DLD1 (cell line): Measurements from ENCODE around the gene CNKSR2.

ENCODE experiments used
- in situ Hi-C: cut with HindIII; loops from 2 replicates; pipeline ENCODE4 v1.10.0; 2017; ENCODE audit warnings: low sequenced_read_pairs

The CNKSR2 gene

DNA sequence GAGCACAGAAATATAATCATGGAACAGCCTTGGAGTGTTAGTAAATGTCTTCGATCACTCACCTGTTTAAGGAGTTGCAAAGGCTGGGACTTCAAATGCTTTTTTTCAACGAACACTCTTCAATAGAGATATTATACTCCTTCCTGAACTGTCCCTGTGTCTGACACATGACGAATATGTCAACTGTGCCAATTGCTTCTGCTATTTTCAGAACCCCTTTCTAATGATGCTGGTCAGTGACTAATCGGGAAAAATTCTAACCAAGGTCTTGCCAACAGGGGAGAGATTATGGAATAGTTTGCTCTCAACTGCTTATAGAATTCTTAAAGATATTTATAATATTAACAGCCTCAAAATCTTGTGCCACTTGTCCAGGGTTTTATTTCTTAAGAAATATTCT is 292.5 kb downstream of the CNKSR2 start:
- in situ Hi-C loops: no loop called here

DNA sequence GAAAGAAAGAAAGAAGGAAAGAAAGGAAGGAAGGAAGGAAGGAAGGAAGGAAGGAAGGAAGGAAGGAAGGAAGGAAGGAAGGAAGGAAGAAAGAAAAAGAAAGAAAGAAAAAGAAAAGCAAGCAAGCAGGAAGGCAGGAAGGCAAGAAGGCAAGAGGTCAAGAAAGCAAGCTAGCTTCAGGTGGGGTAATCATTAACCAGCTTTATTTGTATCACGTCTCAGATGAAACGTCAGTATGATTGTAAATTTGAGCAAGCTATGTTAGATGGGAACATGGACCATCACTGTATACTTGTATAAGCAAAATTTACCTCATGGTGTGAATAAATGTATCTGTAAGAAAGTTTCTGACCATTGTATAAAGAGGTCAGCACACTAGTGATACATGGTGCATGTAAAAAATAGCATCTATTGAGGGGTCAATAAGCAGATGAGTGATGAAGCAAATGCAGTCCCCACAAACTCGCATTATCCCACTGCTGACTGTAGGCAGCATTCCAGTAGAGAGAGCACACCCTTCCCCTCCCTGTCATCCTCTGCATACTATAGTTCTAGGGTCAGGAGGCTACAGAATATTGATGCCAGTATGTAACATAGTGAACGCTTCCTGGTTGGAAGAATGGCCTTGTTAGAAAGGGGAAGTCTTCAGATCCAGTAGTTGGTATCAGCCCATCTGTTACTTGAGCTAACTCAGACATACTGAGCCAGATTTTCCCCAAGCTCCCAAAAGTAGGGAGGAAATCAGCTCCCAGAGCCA is 300.4 kb downstream of the CNKSR2 start:
- in situ Hi-C loops: no loop called here

DNA sequence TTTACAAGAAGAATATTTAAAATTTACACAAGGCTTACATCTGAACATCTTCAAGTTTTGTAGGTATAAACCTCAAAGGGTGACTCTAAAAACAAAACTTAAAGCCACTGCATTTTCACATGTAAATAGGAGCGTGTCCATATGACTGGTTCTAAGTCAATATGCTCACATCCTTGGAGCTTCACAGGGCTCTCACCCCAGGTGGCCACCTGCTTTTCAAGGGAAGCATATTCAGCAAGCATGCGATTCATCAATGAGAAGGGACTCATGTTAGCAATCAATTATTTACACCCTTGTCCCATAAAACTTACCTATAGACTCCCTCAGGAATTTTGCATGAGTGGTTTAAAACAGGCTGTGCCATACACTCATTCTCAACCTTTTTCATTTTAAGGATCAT is 301.7 kb downstream of the CNKSR2 start:
- in situ Hi-C loops: no loop called here

DNA sequence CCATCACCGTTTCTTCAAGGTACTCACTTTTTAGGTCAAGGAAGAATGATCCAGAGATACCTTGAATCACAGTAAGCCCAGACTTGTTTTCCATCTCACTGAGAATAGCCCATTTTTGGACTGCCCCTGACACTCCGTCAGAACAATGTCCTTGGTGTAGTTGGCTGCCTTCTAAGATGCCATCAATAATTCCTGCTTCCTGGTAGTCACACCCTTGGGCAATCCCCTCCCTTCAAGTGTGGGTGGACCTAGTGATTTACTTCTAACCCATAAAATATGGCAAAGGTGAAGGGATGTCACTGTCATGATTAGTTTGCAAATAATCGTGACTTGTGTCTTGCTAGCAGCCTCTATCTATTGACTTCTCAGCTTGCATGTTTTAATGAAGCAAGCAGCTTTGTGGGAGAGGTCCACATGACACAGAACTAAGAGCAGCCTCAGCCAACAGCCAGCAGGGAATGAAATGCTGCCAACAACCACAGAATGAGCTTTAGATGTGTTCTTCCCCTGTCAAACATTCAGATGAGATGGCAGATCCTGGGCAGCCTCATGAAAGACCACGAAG is 303.9 kb downstream of the CNKSR2 start:
- in situ Hi-C loops: no loop called here

DNA sequence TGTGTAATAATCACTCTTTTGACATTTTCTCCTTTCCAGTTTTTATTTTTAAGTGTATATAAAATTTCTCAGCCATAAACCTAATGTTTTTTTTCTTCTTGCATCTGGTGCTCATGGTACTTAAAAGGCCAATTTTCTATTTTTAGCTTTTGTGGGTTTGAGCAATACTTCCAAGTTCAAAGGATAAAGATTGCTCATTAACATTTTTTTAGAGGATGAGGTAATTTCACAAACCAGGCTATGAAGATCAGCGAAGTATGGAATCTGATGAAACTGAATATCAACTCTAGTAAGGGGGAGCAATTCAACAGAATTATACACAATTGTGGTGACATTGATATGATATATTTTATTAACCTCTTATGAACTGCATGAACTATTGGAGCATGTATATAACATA is 309.7 kb downstream of the CNKSR2 start:
- in situ Hi-C loops: no loop called here

DNA sequence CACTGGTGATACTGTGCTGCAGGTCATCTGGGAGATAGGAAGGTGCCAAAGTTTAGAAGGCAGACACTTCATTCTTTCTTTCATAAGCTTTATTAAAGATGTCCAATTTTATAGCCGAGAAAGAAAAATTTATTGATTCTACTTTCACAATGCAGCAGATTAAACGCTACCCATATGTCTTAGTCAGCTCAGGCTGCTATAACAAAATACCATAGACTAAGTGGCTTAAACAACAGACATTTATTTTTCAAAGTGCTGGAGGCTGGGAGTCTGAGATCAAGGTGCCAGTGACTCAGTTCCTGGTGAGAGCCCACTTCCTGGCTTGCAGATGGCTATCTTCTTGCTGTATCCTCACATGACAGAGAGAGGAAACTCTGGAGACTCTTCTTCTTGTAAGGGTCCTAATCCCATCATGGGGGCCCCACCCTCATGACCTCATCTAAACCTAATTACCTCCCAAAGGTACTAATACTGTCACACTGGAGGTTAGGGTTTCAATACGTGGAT is 317.3 kb downstream of the CNKSR2 start:
- in situ Hi-C loops: no loop called here

DNA sequence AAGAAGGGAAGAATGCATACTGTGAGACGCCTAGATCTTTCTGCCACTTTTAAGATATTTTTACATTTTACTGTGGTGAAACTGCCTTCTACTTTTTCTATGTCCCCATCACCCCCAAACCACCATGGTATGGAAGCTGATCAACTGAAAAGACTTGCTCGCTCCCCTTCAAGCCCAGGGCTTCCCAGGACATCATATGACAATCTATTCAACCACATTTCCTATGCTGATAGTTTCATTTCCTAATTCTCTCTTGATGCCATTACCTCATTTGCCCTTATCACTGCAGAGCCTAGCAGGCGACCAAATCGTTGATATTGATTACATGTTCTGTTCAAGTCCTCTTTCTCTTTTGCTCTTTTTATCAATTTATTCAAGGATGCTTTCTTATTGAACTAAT is 324.1 kb downstream of the CNKSR2 start:
- in situ Hi-C loops: no loop called here

DNA sequence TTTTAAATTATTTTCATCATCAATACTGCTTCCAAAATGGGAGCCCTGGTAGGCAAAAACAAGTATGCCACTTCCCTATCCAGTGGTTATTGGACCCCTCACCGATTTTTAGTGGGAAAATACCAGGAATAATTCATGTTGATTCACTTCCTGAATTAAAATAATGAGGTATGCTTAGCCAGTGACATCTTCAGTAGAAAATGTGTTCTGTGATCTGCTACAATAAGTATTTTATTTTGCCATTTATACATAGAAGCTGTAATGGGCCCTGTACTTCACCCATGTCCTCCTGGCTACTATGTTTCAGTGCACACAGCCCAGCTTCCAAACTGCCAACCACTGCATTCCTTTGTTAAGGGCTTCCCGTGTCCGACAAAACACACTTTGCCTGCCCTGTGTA is 324.9 kb downstream of the CNKSR2 start:
- in situ Hi-C loops: no loop called here

DNA sequence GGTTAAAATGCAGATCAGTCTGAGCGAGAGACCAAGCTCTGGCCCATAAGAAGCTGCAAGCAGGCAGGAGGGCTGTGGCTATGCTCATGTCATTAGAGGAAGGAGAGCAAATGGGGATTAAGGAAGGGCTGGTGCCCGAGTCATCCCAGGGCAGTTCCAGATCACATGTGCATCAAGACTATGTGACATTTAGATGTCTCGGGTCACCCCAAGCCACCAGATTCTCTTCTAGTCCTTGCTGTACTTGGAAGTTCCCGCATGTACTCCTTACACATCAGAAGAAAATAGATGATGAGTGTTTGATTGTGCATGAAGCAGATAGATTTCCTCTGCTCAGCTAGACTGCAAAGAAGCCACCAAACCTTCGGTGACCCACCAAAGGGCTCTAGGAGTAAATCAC is 326.1 kb downstream of the CNKSR2 start:
- in situ Hi-C loops: no loop called here

DNA sequence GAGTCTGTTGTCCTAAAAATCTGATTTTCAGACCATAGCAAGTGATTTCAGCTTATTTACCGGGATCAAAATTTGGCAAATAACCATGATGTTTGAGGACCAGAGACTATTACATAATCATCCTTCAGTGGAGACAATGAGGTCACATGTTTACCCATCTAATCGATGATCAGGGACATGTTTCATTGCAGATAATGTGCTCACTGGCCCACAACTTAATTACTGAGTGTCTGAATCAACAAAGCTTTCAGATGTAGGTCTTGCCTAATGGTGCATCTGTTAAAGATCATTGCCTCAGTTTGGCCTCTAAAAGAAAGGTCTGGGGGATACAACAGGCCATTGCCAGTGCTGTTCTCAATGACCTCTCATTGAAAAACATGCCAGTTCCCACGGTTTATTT is 326.7 kb downstream of the CNKSR2 start:
- in situ Hi-C loops: no loop called here

DNA sequence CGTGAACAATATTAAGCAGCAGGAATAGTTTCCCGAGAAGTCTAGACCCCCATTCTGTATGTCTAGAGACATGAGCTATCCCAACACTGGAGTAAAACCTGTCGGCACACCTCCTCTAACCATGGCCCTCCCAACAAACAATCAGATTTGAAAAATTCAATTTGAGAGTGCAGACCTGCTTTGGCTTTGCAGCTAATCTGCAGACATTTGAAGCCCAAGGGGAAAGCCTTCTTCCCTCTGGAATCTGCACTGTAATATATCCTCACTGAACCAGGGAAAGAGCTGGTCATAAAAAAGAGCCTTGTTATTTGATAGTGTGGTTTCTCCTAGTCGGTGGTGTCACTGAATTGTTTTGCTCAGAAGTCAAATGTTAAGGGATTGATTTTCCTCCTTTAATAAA is 328.5 kb downstream of the CNKSR2 start:
- in situ Hi-C loops: no loop called here
